ENCODE data around the gene BEAN1.
"Not testable (repeated sequence)": the region's sequence is repeated elsewhere in the genome, so short reads cannot be mapped to it uniquely, and the experiment has no call there.

The BEAN1 gene

DNA sequence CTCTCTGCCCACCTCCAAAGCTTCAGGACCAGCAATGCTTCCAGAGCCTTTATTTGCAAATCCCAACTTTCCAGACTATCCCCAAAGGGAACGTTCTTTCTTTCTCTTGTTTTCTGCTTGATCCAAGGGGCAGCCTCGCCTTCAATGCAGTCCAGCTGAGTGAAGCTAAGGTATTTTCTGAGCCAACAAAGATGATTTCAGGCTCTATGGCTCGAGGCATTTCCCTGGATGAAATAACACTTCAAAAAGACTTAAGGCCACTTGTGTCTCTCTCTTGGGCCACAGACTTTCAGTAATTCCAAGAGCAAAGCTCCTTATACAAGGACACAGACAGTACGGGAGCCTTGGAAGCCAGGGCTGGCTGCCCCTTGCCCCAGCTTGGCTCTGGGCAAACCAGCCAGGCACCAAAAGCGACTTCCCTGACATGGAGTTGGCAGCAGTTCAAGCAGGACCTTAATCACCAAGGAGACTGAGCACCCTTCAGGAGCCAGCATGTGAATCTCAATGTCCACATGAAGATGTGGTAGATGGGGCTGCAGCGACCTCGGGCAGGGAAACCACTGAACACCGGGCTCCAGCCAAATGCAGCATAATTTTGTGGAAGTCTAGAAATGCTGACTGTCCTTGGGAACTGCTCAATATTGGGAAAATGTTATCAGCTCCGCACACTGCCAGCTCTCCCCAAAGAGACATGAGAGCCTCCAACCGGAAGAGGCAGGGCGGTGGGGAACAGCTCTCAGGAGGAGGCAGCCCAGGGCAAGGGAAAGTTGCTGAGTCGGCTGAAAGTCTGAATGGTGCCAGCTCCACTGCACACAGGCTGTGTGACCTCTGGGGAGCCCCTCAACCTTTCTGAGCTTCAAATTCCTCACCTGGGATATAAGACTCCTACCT lies 83.9 kb downstream of the BEAN1 start:
- DNase-seq = no peak

GRCh38 chr16:66511602-66512271 lies 84.6 kb downstream of the BEAN1 start:
- no peak for DNase-seq

DNA sequence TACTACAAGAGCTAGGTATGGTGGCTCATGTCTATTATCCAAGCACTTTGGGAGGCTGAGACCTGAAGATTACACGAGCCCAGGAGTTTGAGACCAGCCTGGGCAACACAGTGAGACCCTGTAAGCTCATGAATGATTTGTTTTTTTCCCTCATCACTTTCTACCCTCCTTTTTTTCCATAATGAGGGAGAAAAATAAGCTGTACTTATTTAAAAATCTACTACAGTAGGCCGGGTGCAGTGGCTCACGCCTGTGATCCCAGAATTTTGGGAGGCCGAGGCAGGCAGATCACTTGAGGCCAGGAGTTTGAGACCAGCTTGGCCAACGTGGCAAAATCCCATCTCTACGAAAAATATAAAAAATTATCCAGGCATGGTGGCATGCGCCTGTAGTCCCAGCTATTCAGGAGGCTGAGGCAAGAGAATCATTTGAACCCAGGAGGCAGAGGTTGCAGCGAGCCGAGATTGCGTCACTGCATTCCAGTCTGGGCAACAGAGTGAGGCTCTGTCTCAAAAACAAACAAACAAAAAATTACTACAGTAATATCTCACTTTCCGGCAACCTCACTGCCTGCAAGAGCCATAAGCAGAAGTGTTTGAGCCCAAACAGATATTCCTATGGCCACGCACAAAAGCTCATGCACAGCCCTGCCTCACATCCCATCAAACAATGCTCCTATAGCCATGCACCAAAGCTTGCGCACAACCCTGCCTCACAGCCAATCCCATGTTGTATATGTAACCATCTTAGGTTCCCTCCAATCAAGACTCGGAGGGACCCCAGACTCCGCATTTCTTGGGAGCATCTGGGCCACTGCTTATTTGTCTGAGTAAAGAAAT lies 85.4 kb downstream of the BEAN1 start:
- DNase-seq = no peak

GRCh38 chr16:66513111-66513723 lies 86.1 kb downstream of the BEAN1 start:
- DNase-seq = no peak

DNA sequence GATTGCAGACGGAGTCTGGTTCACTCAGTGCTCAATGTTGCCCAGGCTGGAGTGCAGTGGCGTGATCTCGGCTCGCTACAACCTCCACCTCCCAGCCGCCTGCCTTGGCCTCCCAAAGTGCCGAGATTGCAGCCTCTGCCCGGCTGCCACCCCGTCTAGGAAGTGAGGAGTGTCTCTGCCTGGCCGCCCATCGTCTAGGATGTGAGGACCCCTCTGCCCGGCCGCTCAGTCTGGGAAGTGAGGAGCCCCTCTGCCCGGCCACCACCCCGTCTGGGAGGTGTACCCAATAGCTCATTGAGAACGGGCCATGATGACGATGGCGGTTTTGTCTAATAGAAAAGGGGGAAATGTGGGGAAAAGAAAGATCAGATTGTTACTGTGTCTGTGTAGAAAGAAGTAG lies 87.3 kb downstream of the BEAN1 start:
- DNase-seq = not testable (repeated sequence)

- not testable (repeated sequence) for DNase-seq
Measured at GRCh38 chr16:66514980-66515595, 88.0 kb downstream of the BEAN1 start.

DNA sequence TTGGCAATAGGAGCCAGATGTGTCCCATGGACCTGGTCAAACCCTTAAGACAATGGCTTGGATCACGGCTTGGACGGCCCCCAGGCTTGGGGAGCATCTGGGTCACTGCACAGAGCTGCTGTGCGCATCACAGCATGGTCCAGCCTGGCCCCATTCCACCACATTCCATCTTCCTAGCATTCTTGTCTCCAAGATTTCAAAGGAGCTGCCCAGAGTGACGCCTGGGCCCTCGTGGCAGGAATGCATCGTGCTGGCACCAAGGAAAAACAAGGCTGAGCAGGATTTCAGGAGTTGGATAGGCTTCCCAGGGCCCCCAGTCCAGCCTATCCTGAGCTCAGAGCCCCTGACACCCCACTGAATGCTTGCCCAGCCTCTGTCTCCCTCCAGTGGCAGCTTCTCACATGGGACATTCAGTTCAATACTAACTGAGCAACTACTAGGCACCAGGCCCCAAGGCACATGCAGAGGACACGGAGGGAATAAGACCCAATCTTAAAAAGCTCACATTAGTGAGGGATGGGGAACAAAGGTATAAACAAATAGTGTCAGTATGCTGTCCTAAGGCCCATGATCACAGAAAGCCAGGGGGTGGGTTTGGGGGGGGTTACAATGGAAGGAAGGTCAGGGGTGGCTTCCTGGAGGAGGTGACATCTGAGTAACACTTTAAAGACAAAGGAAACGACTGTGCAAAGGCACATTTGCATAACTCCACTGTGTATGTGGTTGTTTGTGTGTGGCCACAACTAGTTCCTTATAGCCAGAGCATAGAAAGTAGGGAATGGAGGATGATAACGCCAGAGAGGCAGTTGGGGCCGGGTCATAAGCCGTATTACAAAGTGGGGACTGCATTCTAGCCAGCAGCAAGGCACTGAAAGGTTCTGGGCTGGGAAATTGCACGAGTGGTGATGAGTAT lies 88.8 kb downstream of the BEAN1 start:
- no peak for DNase-seq

- no peak for DNase-seq
Measured at GRCh38 chr16:66516509-66516807, 89.4 kb downstream of the BEAN1 start.

DNA sequence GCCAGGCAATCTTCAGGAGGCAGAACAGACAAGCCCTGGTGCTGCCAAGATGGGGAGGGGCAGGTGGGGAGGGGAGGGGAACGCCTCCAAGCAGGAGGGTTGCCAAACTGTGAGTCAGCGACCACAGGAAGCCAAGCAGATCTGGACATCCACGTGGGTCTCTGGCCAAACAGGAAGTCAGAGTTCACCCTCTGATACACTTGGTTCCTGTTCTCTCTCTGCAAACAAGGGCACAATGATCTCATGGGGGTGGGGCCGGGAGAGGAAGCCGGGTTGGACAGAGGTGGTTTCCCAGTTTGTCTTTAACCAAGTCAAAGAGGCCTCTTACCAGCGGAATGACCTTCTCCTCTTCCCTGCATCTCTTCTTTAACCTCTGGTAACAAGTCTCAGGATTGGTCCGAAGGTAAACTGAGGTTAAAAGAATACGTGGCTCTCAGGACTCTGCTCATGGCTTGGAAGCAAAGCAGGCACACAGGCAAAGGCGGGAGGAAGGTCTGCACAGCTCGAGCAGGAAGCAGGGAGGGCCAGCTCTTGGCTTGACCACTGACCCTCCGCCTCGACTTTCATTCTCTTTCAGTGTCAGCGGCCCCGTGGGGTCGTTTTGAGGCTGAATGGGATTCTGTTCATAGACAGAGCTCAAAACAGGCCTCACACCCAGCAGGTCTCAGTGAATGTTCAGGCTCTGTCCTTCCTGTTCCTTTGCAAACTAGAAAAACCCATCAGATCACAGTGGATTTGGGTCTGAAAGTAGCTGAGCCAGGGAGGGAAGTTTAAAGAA lies 89.9 kb downstream of the BEAN1 start:
- no peak for DNase-seq

DNA sequence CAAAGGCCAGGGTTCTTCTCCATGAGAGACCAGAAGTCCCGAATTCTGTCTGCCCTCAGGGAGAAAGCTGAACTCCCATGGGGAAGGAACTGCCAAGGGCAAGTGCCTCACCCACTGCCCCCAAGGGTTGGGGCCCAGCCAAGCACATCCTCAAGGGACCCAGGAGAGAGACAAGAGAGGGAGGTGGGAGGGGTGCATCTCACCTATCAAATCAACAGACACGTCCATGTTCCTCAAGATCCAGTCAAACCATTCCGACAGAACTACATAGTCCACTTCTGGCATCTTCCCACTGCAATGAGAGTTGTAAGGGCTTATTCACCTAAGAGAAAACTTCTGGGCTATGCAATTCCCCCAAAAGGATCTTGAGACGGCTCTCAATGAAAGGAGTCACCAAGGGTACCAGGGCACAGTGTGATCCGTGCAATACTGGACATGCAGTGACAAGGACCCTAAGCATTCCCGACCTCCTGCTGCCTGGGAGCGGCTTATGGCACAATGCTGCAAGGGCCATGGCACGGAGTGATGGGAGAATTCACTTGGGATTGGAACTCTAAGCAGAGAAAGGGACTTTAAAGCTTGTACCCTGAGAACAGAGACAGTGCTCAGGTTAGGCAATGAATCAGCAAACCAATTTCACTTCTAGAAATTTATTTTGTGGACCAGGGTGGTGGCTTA lies 90.6 kb downstream of the BEAN1 start:
- DNase-seq = no peak

DNA sequence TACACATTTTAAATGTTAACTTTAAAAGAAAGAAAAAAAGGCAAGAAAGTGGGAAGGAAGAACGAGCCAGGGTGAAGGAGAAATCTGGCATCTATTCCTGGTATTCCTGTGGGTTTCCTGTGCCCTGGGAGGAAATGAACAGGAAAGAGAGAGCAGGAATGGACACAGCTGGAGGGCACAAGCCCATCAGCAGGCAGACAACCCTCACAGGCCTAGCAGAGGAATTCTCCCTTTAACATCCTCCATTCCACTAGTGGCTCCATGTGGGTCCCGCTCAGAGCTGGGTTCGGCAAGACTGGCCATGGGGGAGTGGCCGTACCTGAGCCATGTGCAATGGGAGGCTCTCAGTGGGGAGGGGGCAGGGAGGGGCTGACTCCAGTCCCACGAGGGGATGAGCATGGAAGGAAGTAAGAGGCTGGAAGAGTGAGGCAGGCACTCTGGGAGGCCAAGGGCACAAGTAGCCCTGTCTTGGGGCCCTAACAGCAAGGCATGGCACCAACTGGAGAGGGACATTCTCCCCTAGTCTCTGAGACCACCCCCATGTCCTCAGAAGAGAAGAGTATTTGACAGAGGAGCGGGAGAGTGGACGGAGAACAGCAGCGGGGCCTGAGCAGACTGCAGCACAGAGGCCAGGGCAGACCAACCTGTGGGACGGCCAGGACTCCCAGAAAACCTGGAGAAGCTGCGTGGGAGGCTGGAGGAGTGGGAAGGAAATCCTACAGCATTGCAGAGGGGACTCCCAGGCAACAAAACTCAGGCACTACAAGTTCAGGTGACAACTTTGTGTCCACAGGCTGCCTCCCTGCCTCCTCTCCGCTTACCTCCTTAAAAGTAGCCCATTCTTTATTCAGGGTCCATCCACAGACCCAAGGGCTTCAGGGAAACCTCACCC lies 92.6 kb downstream of the BEAN1 start:
- DNase-seq = no peak

DNA sequence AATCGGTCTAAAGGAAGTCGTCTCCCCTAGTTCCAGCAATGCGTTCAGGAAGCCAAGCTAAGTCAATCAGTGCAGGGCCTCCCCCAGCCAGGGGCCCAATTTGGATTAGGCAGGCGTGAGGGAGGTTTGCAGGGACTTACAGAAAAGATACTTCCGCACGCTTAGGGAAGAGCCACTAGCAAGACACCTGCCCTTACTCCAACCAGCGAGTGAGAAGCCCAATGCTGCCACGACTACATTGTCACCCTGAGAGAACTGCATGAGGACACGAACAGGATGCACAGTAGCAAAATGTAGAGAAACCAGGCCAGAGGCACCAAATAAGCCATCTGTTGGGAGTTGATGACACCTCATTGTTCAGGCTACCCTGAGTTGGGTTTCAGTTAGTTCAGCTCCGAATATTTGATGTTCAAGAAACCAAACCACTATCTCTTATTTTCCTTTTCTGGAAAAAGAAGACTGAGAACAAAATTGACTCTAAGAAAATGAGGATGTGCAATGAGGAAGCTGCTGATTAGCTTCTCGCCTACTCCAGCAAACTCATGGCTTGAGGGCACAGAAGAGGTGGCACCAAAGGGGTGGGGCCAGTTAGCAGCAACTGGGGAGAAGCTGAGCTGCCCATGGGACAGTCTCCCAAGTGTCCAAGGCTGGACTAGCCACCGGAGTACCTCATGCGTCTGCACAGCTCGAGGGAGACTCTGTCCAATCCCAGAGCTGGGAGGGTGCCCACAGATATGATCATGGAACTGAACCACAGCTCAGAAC lies 93.5 kb downstream of the BEAN1 start:
- DNase-seq = no peak

GRCh38 chr16:66521252-66521713 lies 94.2 kb downstream of the BEAN1 start:
- no peak for DNase-seq

GRCh38 chr16:66521951-66522771 lies 95.1 kb downstream of the BEAN1 start:
- DNase-seq = no peak

GRCh38 chr16:66522816-66523590 lies 95.9 kb downstream of the BEAN1 start:
- DNase-seq = no peak

- no peak for DNase-seq
Measured at GRCh38 chr16:66523861-66524354, 96.8 kb downstream of the BEAN1 start.

Measured in NCI-H526 treated with DMSO at 0.1 percent for 48 hours (cell line).